ENCODE results near the gene HSFX4.

GRCh38 chrX:149916745-149917392, 12.5 kb upstream of the HSFX4 start:
- TF ChIP-seq SIN3A (IDR thresholded peaks at IDR 0.05; ENCODE audit: borderline replicate concordance, insufficient read depth, low read length): no peak
- TF ChIP-seq TAF1 (IDR thresholded peaks at IDR 0.05; ENCODE audit: borderline replicate concordance, insufficient read depth, low read length): no peak
- TF ChIP-seq POLR2AphosphoS5 (IDR thresholded peaks at IDR 0.05; ENCODE audit: low read depth, low read length): no peak
- no peak for TF ChIP-seq REST (IDR thresholded peaks at IDR 0.05; ENCODE audit: insufficient read depth in 1 of 2, low read depth in 2 of 2, low read length in 2 of 2)
